SK-N-SH (cell line): ENCODE results near the gene NOL4L. TPM values are rescaled to one million over a fixed set of nuclear protein-coding genes. Genes with fewer than 3 reads are reported as not detected.

ENCODE experiments used
- CTCF ChIA-PET: fragments of 300-600, 350-600 bp; formaldehyde crosslinking; extraction: SDS; loops from one replicate; lab custom pipeline; 2021; lab: Yijun Ruan, JAX
- POLR2A ChIA-PET: fragments of 350-600 bp; sonication (Branson Sonifier 250); formaldehyde crosslinking; extraction: SDS; loops from one replicate; lab custom pipeline; 2020; ENCODE audit warnings: antibody characterized with exemption, inconsistent platforms; lab: Yijun Ruan, JAX
- DNase-seq: peaks from one replicate; pipeline ENCODE4 v3.0.0; 2012
- H2AFZ ChIP-seq: fragments of 200-600 bp; sonication (generic); 2 replicates; pipeline ENCODE4 v1.8.1; 2016; ENCODE audit warnings: antibody characterized with exemption, mild to moderate bottlenecking, low read depth
- H3F3A ChIP-seq: fragments of 200-600 bp; sonication (generic); replicated peaks from 2 replicates; pipeline ENCODE3; 2016; ENCODE audit warnings: antibody characterized with exemption, mild to moderate bottlenecking; ENCODE audit not compliant: insufficient read depth
- H3K27ac ChIP-seq, 2 experiments: fragments of 200-500 bp in 1 of 2; fragments of 200-600 bp in 1 of 2; sonication (Bioruptor generic) in 1 of 2; sonication (generic), shearing (Covaris generic) in 1 of 2; 2 replicates each; pipeline versions ENCODE4 v1.5.1 to v1.6.1; 2014 to 2016; ENCODE audit warnings: low read depth in 2 of 2, inconsistent platforms in 1 of 2, low read length in 1 of 2, mild to moderate bottlenecking in 1 of 2, mixed read lengths in 1 of 2
- H3K27me3 ChIP-seq: fragments of 200-600 bp; sonication (generic), shearing (Covaris generic); 2 replicates; pipeline ENCODE4 v1.6.1; 2016; ENCODE audit warnings: mixed run types; ENCODE audit not compliant: insufficient read depth
- H3K36me3 ChIP-seq, 2 experiments: fragments of 200-500 bp in 1 of 2; fragments of 200-600 bp in 1 of 2; sonication (Bioruptor generic) in 1 of 2; sonication (generic) in 1 of 2; replicated peaks in 1 of 2; 2 replicates each; pipeline versions ENCODE3 to v1.5.1; 2014 to 2016; ENCODE audit warnings: low read length in 1 of 2, mild to moderate bottlenecking in 1 of 2; ENCODE audit not compliant: insufficient read depth in 2 of 2, control insufficient read depth in 1 of 2
- H3K4me1 ChIP-seq, 2 experiments: fragments of 200-500 bp in 1 of 2; fragments of 200-600 bp in 1 of 2; sonication (Bioruptor generic) in 1 of 2; sonication (generic), shearing (Covaris generic) in 1 of 2; 2 replicates each; pipeline versions ENCODE4 v1.5.1 to v1.6.1; 2014 to 2016; ENCODE audit warnings: low read depth in 1 of 2, low read length in 1 of 2, mixed run types in 1 of 2; ENCODE audit not compliant: insufficient read depth in 2 of 2, control insufficient read depth in 1 of 2
- H3K4me2 ChIP-seq: fragments of 200-600 bp; sonication (generic), shearing (Covaris generic); 2 replicates; pipeline ENCODE4 v1.6.1; 2017; ENCODE audit warnings: mixed run types
- H3K4me3 ChIP-seq, 2 experiments: fragments of 200-500 bp in 1 of 2; fragments of 200-600 bp in 1 of 2; sonication (Bioruptor generic) in 1 of 2; sonication (generic), shearing (Covaris generic) in 1 of 2; 2 replicates each; pipeline versions ENCODE4 v1.5.1 to v1.8.1; 2014 to 2016; ENCODE audit warnings: low read depth in 2 of 2, inconsistent platforms in 1 of 2, low read length in 1 of 2, mild to moderate bottlenecking in 1 of 2, mixed read lengths in 1 of 2, moderate library complexity in 1 of 2
- H3K79me2 ChIP-seq: fragments of 200-600 bp; sonication (generic); 2 replicates; pipeline ENCODE4 v1.8.1; 2017; ENCODE audit warnings: mild to moderate bottlenecking; ENCODE audit not compliant: insufficient read depth
- H3K9ac ChIP-seq: fragments of 200-600 bp; sonication (generic); 2 replicates; pipeline ENCODE4 v1.6.1; 2017; ENCODE audit warnings: mixed run types
- H3K9me2 ChIP-seq: fragments of 200-600 bp; sonication (generic); 2 replicates; pipeline ENCODE4 v1.6.1; 2017; ENCODE audit warnings: mixed run types
- H3K9me3 ChIP-seq: fragments of 200-600 bp; sonication (generic); 2 replicates; pipeline ENCODE4 v1.6.1; 2017; ENCODE audit warnings: mixed run types, mild to moderate bottlenecking, moderate library complexity
- H4K20me1 ChIP-seq: fragments of 200-600 bp; sonication (generic); 2 replicates; pipeline ENCODE4 v1.6.1; 2017; ENCODE audit warnings: mild to moderate bottlenecking, mixed run types; ENCODE audit not compliant: insufficient read depth
- ELF1 ChIP-seq: IDR thresholded peaks from 2 replicates; pipeline ENCODE4 v1.4.0; 2012
- EP300 ChIP-seq, 2 experiments: IDR thresholded peaks; 2 replicates each; pipeline versions ENCODE4 v1.4.0 to v1.6.1; 2012; ENCODE audit warnings: borderline replicate concordance in 1 of 2, low read depth in 1 of 2, low read length in 1 of 2
- EZH2phosphoT487 ChIP-seq: fragments of 200-600 bp; sonication (generic); IDR thresholded peaks from 2 replicates; pipeline ENCODE4 v1.6.1; 2017; ENCODE audit warnings: low read depth, mixed run types, mild to moderate bottlenecking, antibody characterized with exemption, moderate library complexity, borderline replicate concordance
- FOSL2 ChIP-seq: IDR thresholded peaks from 2 replicates; pipeline ENCODE4 v1.4.0; 2012; ENCODE audit warnings: low read depth, mild to moderate bottlenecking, moderate library complexity, borderline replicate concordance
- FOXM1 ChIP-seq: IDR thresholded peaks from 2 replicates; pipeline ENCODE4 v1.4.0; 2012; ENCODE audit warnings: low read depth, mild to moderate bottlenecking
- GABPA ChIP-seq: IDR thresholded peaks from 2 replicates; pipeline ENCODE4 v1.4.0; 2012; ENCODE audit warnings: low read depth, mild to moderate bottlenecking
- GATA2 ChIP-seq: sonication (generic); formaldehyde crosslinking; IDR thresholded peaks from 2 replicates; pipeline ENCODE4 v1.5.0; 2020; ENCODE audit warnings: mild to moderate bottlenecking, missing genetic modification reagents
- MEF2A ChIP-seq: IDR thresholded peaks from 2 replicates; pipeline ENCODE4 v1.4.0; 2012; ENCODE audit warnings: low read depth, borderline replicate concordance
- MXI1 ChIP-seq: IDR thresholded peaks from 2 replicates; pipeline ENCODE4 v1.6.1; 2012; ENCODE audit warnings: mild to moderate bottlenecking, low read depth, low read length, improper control_type of control experiment
- NFIC ChIP-seq: IDR thresholded peaks from 2 replicates; pipeline ENCODE4 v1.4.0; 2012; ENCODE audit warnings: borderline replicate concordance
- RAD21 ChIP-seq: IDR thresholded peaks from 2 replicates; pipeline ENCODE4 v1.6.1; 2012; ENCODE audit warnings: mild to moderate bottlenecking, low read length
- RCOR1 ChIP-seq: fragments of 150-350 bp; IDR thresholded peaks from 2 replicates; pipeline ENCODE4 v1.6.1; 2017; ENCODE audit warnings: antibody characterized with exemption, low read length
- RFX5 ChIP-seq: IDR thresholded peaks from 2 replicates; pipeline ENCODE4 v1.6.1; 2012; ENCODE audit warnings: mild to moderate bottlenecking, improper control_type of control experiment, low read length
- RXRA ChIP-seq: IDR thresholded peaks from 2 replicates; pipeline ENCODE4 v1.4.0; 2012; ENCODE audit warnings: low read depth, mild to moderate bottlenecking, borderline replicate concordance
- SMC3 ChIP-seq: IDR thresholded peaks from 2 replicates; pipeline ENCODE4 v1.6.1; 2012; ENCODE audit warnings: low read depth, low read length, improper control_type of control experiment
- TAF1 ChIP-seq: IDR thresholded peaks from 2 replicates; pipeline ENCODE4 v1.6.1; 2012; ENCODE audit warnings: low read depth, mild to moderate bottlenecking, low read length, moderate library complexity, borderline replicate concordance
- TEAD4 ChIP-seq: IDR thresholded peaks from 2 replicates; pipeline ENCODE4 v1.4.0; 2012; ENCODE audit warnings: mild to moderate bottlenecking, borderline replicate concordance; ENCODE audit not compliant: insufficient read depth
- YY1 ChIP-seq: IDR thresholded peaks from 2 replicates; pipeline ENCODE4 v1.4.0; 2012; ENCODE audit warnings: low read depth, mild to moderate bottlenecking
- WGBS: methylation state at CpG from one replicate; pipeline ENCODE4 v1.1.6; 2017; ENCODE audit warnings: low lambda C conversion rate; 5-methylcytosine and 5-hydroxymethylcytosine counted together
- polyA plus RNA-seq, 3 experiments: library from polyadenylated mRNA; depleted of rRNA; stranded (reverse); fragments of >200 nt; gene quantifications; 2 replicates each; pipeline ENCODE4 v1.2.3, GENCODE V29; 2012
- TF ChIP-seq, protein P1 (sequence below): IDR thresholded peaks from 2 replicates; pipeline ENCODE4 v1.4.0; 2012; ENCODE audit warnings: low read depth, borderline replicate concordance
- TF ChIP-seq, protein P2 (sequence below): fragments of 150-350 bp; IDR thresholded peaks from 2 replicates; pipeline ENCODE4 v1.6.1; 2017; ENCODE audit warnings: antibody characterized with exemption, low read length, low read depth, borderline replicate concordance
- TF ChIP-seq, protein P3 (sequence below): IDR thresholded peaks from 2 replicates; pipeline ENCODE4 v1.4.0; 2012; ENCODE audit warnings: low read depth, borderline replicate concordance
- TF ChIP-seq, protein P4 (sequence below): fragments of 150-350 bp; IDR thresholded peaks from 2 replicates; pipeline ENCODE4 v1.6.1; 2016; ENCODE audit warnings: mild to moderate bottlenecking, low read depth, low read length

Gene NOL4L
- polyA plus RNA-seq, 1 of the 3 experiments (the other 2 are of a cell fraction), result 14.3 TPM

DNA sequence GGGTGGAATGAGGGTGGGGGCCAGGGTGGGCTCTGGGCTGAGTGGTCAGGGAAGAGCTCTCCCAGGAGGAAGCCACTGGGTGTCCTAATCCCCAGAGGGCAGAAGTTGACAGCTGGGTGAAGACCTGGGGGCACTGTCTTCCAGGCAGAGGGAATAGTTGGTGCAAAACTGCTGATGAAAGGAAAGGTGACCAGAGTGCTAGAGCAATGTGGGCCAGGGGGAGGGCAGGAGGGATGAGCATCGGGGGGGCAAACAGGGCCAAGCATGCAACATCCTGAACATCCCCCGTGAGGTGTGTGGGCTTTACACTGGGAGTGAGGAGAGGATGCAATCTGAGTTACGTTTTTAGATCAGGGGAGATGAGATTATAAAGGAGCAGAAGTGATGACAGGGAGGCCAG lies 97.8 kb downstream of the NOL4L start:
- ChIA-PET CTCF (no interaction called here), POLR2A (no interaction called here)
- Histone ChIP-seq H3K9me2 (no peaks in the 10 kb centered on the region), H2AFZ (no peak overlapping the region), H3K4me3 (no peak overlapping the region), H3K4me2 (no peak overlapping the region), H3K9ac (no peak overlapping the region), H3K79me2 (peaks cover 6% of the 10 kb centered on the region), H3K9me3 (no peaks in the 10 kb centered on the region), H3F3A (peaks cover 5% of the 10 kb centered on the region), H3K27me3 (no peaks in the 10 kb centered on the region), H3K4me1 (peaks cover 0 to 18% of the 10 kb centered on the region in 2 experiments; a peak in 2 of 4 replicates), H3K27ac (no peak overlapping the region; a peak in 1 of 4 replicates), H4K20me1 (peaks cover 1% of the 10 kb centered on the region; the same call in 1 of the 2 replicates), H3K36me3 (no peaks in the 10 kb centered on the region)
- TF ChIP-seq MXI1 (no peak), TAF1 (no peak), GABPA (no peak), FOXM1 (no peak), MEF2A (no peak), YY1 (no peak), RXRA (no peak)
- 84% methylated on average over 3 of the region's 3 CpGs for WGBS
- DNase-seq, result no peak

DNA sequence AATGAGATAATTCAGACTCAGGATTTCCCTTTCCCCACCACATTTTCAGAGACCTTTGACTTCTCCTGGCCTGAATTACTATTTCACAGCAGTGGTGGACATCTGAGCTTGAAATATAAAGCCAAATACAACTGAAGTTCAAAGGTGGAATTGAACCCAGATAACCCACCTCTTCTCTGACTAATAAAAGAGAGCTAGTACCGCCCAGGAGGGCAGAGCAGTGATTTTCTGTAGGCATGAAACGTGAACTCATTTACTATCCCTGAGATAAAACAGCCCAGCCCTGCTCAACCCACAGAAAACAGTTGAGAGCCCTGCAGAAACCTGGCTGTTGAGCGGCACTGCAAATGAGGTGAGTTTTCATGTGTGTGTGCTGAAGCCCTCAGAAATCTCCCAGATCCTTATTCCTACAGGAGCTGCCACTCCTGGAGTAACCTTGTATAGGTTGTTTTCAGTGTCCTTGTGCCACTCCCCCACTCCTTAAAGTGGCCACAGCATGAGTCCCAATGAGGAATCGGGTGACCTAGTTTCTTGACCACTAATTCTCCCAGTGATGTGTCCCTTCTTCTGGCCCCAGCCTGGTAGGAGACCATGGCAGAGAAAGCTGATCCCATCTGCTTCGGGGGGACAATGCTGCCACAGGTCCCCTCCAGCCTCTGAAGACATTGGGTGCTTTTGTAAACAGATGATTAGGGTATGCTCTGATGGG lies 99.2 kb downstream of the NOL4L start:
- no peak overlapping the region for H3K4me3 ChIP-seq
- no peaks in the 10 kb centered on the region for H3K9me3 ChIP-seq
- no peak overlapping the region for H3K9ac ChIP-seq
- peak overlapping the region; percentile 87 to 100; a peak in 3 of 4 replicates for H3K27ac ChIP-seq
- peaks cover 0 to 26% of the 10 kb centered on the region in 2 experiments; a peak in 2 of 4 replicates for H3K4me1 ChIP-seq
- peaks cover 5% of the 10 kb centered on the region for H3F3A ChIP-seq
- TF ChIP-seq NFIC (no peak), MEF2A (no peak), SMC3 (no peak), EP300 (IDR thresholded peaks at IDR 0.05; ENCODE audit: borderline replicate concordance in 1 of 2, low read depth in 1 of 2, low read length in 1 of 2) (no peak), RFX5 (no peak), TEAD4 (no peak), RCOR1 (no peak), RXRA (no peak), TAF1 (no peak), RAD21 (no peak), EZH2phosphoT487 (no peak), FOSL2 (no peak), FOXM1 (no peak), GATA2 (no peak), ELF1 (no peak), YY1 (no peak)
- TF ChIP-seq, protein P1, sequence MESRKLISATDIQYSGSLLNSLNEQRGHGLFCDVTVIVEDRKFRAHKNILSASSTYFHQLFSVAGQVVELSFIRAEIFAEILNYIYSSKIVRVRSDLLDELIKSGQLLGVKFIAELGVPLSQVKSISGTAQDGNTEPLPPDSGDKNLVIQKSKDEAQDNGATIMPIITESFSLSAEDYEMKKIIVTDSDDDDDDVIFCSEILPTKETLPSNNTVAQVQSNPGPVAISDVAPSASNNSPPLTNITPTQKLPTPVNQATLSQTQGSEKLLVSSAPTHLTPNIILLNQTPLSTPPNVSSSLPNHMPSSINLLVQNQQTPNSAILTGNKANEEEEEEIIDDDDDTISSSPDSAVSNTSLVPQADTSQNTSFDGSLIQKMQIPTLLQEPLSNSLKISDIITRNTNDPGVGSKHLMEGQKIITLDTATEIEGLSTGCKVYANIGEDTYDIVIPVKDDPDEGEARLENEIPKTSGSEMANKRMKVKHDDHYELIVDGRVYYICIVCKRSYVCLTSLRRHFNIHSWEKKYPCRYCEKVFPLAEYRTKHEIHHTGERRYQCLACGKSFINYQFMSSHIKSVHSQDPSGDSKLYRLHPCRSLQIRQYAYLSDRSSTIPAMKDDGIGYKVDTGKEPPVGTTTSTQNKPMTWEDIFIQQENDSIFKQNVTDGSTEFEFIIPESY, result no peak
- TF ChIP-seq, protein P2, sequence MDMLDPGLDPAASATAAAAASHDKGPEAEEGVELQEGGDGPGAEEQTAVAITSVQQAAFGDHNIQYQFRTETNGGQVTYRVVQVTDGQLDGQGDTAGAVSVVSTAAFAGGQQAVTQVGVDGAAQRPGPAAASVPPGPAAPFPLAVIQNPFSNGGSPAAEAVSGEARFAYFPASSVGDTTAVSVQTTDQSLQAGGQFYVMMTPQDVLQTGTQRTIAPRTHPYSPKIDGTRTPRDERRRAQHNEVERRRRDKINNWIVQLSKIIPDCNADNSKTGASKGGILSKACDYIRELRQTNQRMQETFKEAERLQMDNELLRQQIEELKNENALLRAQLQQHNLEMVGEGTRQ, result no peak
- TF ChIP-seq, protein P3, sequence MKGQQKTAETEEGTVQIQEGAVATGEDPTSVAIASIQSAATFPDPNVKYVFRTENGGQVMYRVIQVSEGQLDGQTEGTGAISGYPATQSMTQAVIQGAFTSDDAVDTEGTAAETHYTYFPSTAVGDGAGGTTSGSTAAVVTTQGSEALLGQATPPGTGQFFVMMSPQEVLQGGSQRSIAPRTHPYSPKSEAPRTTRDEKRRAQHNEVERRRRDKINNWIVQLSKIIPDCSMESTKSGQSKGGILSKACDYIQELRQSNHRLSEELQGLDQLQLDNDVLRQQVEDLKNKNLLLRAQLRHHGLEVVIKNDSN, result no peak
- TF ChIP-seq, protein P4, sequence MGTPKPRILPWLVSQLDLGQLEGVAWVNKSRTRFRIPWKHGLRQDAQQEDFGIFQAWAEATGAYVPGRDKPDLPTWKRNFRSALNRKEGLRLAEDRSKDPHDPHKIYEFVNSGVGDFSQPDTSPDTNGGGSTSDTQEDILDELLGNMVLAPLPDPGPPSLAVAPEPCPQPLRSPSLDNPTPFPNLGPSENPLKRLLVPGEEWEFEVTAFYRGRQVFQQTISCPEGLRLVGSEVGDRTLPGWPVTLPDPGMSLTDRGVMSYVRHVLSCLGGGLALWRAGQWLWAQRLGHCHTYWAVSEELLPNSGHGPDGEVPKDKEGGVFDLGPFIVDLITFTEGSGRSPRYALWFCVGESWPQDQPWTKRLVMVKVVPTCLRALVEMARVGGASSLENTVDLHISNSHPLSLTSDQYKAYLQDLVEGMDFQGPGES, result no peak
- H3K27me3 ChIP-seq, result no peaks in the 10 kb centered on the region
- H3K36me3 ChIP-seq, result peaks cover 0 to 2% of the 10 kb centered on the region in 2 experiments
- no peak overlapping the region for H2AFZ ChIP-seq
- ChIA-PET POLR2A (interaction anchor here (0.7 to 1.3 kb wide), 3 partner anchors 32 to 127 kb away, joined by 3 read pairs; no protein-coding TSS in a partner anchor), CTCF (interaction anchor here (0.6 to 4.1 kb wide), 19 partner anchors 10 to 168 kb away, joined by 3 to 41 read pairs (median 6); no protein-coding TSS in a partner anchor)
- peaks cover 14% of the 10 kb centered on the region for H4K20me1 ChIP-seq
- 70% methylated on average over 4 of the region's 5 CpGs for WGBS
- DNase-seq, result no peak
- H3K9me2 ChIP-seq, result no peaks in the 10 kb centered on the region
- H3K79me2 ChIP-seq, result peaks cover 20% of the 10 kb centered on the region
- peak overlapping the region; percentile 97; the same call in 1 of the 2 replicates for H3K4me2 ChIP-seq
